ENCODE results near the gene ALG14.

- TF ChIP-seq CTCF (IDR thresholded peaks at IDR 0.05): no peak
- no peak for TF ChIP-seq POLR2A (IDR thresholded peaks at IDR 0.05)
Observed at GRCh38 chr1:95042286-95042685, 30.5 kb downstream of the ALG14 start.

Measured in lower leg skin (tissue), 3 donors.